OCI-LY3 (cell line): ENCODE results near the gene CD209.

Experiments
- H2AFZ ChIP-seq: fragments of 200-600, 300-600 bp; shearing (Covaris generic); 2 replicates; pipeline ENCODE4 v1.6.0; 2014; ENCODE audit warnings: antibody characterized with exemption, low read depth, low read length
- H3K27ac ChIP-seq: fragments of 200-600, 300-600 bp; sonication (generic); 2 replicates; pipeline ENCODE4 v1.5.1; 2014; ENCODE audit warnings: mild to moderate bottlenecking, low read length, moderate library complexity, mixed read lengths
- H3K27me3 ChIP-seq: fragments of 200-600, 300-600 bp; sonication (generic); 2 replicates; pipeline ENCODE4 v1.6.1; 2014; ENCODE audit warnings: low read depth, low read length, mixed read lengths
- H3K36me3 ChIP-seq: fragments of 200-600, 300-600 bp; sonication (generic); replicated peaks from 2 replicates; pipeline ENCODE3; 2014; ENCODE audit warnings: low read depth, low read length, mixed read lengths
- H3K4me1 ChIP-seq: fragments of 300-600, 200-600 bp; sonication (generic); 2 replicates; pipeline ENCODE4 v1.6.1; 2014; ENCODE audit warnings: low read length, mixed read lengths
- H3K4me2 ChIP-seq: fragments of 200-600, 300-600 bp; sonication (generic); 2 replicates; pipeline ENCODE4 v1.6.1; 2014; ENCODE audit warnings: low read length, mixed read lengths
- H3K4me3 ChIP-seq: fragments of 300-600, 200-600 bp; sonication (generic); 2 replicates; pipeline ENCODE4 v1.5.1; 2014; ENCODE audit warnings: antibody characterized with exemption, mild to moderate bottlenecking, low read length, moderate library complexity
- H3K79me2 ChIP-seq: fragments of 300-600, 200-600 bp; shearing (Covaris generic); 2 replicates; pipeline ENCODE4 v1.6.1; 2014; ENCODE audit warnings: mild to moderate bottlenecking, low read length, mixed read lengths
- H3K9ac ChIP-seq: fragments of 300-600, 200-600 bp; shearing (Covaris generic); 2 replicates; pipeline ENCODE4 v1.6.0; 2014; ENCODE audit warnings: mild to moderate bottlenecking, low read length, moderate library complexity
- H3K9me3 ChIP-seq: fragments of 200-600, 300-600 bp; shearing (Covaris generic); 2 replicates; pipeline ENCODE4 v1.6.1; 2014; ENCODE audit warnings: low read length, mixed read lengths; ENCODE audit not compliant: insufficient read depth
- H4K20me1 ChIP-seq: fragments of 200-600, 300-600 bp; sonication (generic); 2 replicates; pipeline ENCODE4 v1.6.1; 2016; ENCODE audit warnings: low read length, mixed read lengths; ENCODE audit not compliant: insufficient read depth
- EZH2phosphoT487 ChIP-seq: fragments of 200-600 bp; shearing (Covaris generic); IDR thresholded peaks from 2 replicates; pipeline ENCODE4 v1.6.1; 2018; ENCODE audit warnings: antibody characterized with exemption, mixed run types, low read depth
- TF ChIP-seq, protein P1 (sequence below): fragments of 200-600, 300-600 bp; sonication (generic); IDR thresholded peaks from 2 replicates; pipeline ENCODE4 v1.5.1; 2014; ENCODE audit warnings: antibody characterized with exemption, low read length, low read depth

The CD209 gene

DNA sequence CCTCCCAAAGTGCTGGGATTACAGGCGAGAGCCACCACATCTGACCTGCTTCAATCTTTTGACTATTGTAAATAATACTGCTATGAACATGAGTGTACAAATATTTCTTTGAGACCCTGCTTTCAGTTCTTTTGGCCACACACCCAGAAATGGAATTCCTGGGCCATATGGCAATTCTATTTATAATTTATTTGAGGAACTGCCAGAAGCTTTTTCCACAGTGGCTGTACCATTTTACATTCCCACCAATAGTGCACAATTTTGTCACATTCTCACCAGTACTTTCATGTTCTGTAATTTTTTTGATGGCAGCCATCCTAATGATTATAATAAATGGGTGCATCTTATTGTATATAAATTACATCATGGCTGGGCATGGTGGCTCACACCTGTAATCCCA lies 31.7 kb downstream of the CD209 start:
- H2AFZ ChIP-seq: no peak overlapping the region
- no peak for TF ChIP-seq EZH2phosphoT487
- TF ChIP-seq, protein P1, sequence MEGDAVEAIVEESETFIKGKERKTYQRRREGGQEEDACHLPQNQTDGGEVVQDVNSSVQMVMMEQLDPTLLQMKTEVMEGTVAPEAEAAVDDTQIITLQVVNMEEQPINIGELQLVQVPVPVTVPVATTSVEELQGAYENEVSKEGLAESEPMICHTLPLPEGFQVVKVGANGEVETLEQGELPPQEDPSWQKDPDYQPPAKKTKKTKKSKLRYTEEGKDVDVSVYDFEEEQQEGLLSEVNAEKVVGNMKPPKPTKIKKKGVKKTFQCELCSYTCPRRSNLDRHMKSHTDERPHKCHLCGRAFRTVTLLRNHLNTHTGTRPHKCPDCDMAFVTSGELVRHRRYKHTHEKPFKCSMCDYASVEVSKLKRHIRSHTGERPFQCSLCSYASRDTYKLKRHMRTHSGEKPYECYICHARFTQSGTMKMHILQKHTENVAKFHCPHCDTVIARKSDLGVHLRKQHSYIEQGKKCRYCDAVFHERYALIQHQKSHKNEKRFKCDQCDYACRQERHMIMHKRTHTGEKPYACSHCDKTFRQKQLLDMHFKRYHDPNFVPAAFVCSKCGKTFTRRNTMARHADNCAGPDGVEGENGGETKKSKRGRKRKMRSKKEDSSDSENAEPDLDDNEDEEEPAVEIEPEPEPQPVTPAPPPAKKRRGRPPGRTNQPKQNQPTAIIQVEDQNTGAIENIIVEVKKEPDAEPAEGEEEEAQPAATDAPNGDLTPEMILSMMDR: no peak
- no peak overlapping the region for H3K4me2 ChIP-seq
- peaks cover 25% of the 10 kb centered on the region for H3K27me3 ChIP-seq
- no peaks in the 10 kb centered on the region for H4K20me1 ChIP-seq
- H3K4me1 ChIP-seq: peaks cover 2% of the 10 kb centered on the region; the same call in 1 of the 2 replicates
- no peak overlapping the region for H3K9ac ChIP-seq
- H3K36me3 ChIP-seq: no peaks in the 10 kb centered on the region
- no peaks in the 10 kb centered on the region for H3K79me2 ChIP-seq
- no peak overlapping the region for H3K27ac ChIP-seq
- H3K4me3 ChIP-seq: no peak overlapping the region
- H3K9me3 ChIP-seq: peaks cover 4% of the 10 kb centered on the region

DNA sequence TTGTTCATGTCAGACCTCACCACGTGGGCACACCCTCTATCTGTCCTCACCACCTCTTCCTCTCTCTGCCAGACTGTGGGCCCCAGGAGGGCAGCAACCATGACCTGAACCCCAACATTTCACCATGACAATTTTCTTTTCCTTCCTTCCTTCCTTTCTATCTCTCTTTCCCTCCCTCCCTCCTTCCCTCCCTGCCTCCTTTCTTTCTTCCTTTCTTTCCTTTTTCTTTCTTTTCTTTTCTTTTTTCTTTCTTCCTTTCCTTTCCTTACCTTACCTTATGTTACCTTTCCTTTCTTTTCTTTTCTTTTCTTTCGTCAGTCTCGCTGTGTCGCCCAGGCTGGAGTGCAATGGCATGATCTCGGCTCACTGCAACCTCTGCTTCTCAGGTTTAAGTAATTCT lies 36.7 kb downstream of the CD209 start:
- Histone ChIP-seq H3K4me1 (peaks cover 18% of the 10 kb centered on the region), H3K9me3 (no peaks in the 10 kb centered on the region), H2AFZ (no peak overlapping the region), H3K79me2 (no peaks in the 10 kb centered on the region), H3K36me3 (no peaks in the 10 kb centered on the region), H3K4me2 (no peak overlapping the region), H3K4me3 (no peak overlapping the region), H3K9ac (no peak overlapping the region), H3K27me3 (peaks cover 50% of the 10 kb centered on the region), H4K20me1 (no peaks in the 10 kb centered on the region; the same call in 1 of the 2 replicates), H3K27ac (no peak overlapping the region)
- TF ChIP-seq, protein P1: no peak
- no peak for TF ChIP-seq EZH2phosphoT487

DNA sequence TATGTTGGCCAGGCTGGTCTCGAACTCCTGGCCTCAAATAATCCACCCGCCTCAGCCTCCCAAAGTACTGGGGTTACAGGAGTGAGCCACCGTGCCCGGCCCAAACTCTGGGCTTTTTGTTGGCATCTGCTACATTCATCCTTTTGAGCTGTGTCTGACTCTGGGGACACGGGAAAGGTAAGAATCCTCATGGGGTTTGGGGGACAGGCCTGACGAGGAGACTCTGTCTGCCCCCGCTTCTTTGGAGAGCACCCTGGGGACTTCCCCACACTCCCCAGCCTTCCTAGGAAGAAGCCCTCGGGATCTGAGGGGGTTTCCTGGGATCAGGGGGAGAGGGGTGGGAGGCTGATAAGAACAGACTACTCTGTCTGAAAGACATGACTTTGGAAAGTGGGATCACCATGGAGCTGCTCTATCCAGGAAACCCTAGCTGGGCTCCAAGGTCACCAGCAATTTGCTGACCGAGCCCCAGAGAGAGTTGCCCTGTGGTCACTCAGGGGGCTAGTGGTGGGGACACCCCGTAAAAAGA lies 37.3 kb downstream of the CD209 start:
- no peak overlapping the region for H3K4me3 ChIP-seq
- no peaks in the 10 kb centered on the region for H3K79me2 ChIP-seq
- H3K27me3 ChIP-seq: peaks cover 52% of the 10 kb centered on the region
- no peaks in the 10 kb centered on the region for H3K36me3 ChIP-seq
- H4K20me1 ChIP-seq: no peaks in the 10 kb centered on the region; the same call in 1 of the 2 replicates
- H3K4me1 ChIP-seq: peaks cover 24% of the 10 kb centered on the region
- H3K27ac ChIP-seq: no peak overlapping the region
- no peak overlapping the region for H3K9ac ChIP-seq
- no peaks in the 10 kb centered on the region for H3K9me3 ChIP-seq
- no peak overlapping the region for H2AFZ ChIP-seq
- no peak overlapping the region for H3K4me2 ChIP-seq
- no peak for TF ChIP-seq EZH2phosphoT487
- TF ChIP-seq, protein P1: no peak

DNA sequence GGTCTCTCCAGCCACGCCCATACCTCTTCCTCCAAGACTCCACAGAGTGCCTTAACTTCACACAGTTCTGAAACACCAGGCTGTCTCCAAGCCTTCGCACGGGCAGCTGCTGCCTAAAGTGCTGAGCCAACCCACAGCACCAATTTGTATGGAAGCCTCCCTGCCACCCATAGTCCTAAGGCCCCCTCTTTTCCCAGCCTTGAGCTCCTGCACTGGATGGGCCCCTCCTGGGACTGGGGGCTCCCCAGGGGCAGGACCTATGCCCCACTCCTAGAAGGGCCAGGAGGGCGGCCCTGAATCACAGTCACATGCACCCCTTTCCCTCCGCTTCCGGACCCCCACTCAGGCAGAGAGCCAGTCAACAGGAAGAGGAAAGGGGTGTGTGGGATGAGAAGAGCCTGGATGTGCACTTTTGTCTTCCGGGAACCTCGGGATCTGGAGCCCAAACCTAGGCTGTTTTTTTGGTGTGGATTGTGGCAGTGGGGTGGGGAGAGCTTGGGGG lies 40.3 kb downstream of the CD209 start:
- Histone ChIP-seq H3K27me3 (peaks cover 69% of the 10 kb centered on the region), H3K27ac (no peak overlapping the region)

More for the DNA sequence above, 40.3 kb downstream of the CD209 start:
- H3K9ac ChIP-seq: no peak overlapping the region
- H3K36me3 ChIP-seq: no peaks in the 10 kb centered on the region
- no peak overlapping the region for H3K4me3 ChIP-seq
- no peaks in the 10 kb centered on the region; the same call in 1 of the 2 replicates for H4K20me1 ChIP-seq
- TF ChIP-seq, protein P1: no peak
- TF ChIP-seq EZH2phosphoT487: no peak
- H3K4me1 ChIP-seq: peaks cover 46% of the 10 kb centered on the region
- H3K4me2 ChIP-seq: no peak overlapping the region
- no peaks in the 10 kb centered on the region for H3K9me3 ChIP-seq
- no peaks in the 10 kb centered on the region for H3K79me2 ChIP-seq
- H2AFZ ChIP-seq: no peak overlapping the region
